ENCODE results near the gene CELA3A. TPM values are rescaled to one million over a fixed set of nuclear protein-coding genes. Genes with fewer than 3 reads are reported as not detected.
"Not testable (repeated sequence)": the region's sequence is repeated elsewhere in the genome, so short reads cannot be mapped to it uniquely, and the experiment has no call there.

The CELA3A gene
- total RNA-seq, 4 donors from 2014 or later = not detected

- H3K36me3 ChIP-seq; H3K27ac ChIP-seq; DNase-seq; intact Hi-C loops (cut with DNase I); H3K4me1 ChIP-seq; H3K27me3 ChIP-seq; H3K4me3 ChIP-seq; H3K9me3 ChIP-seq: not testable (repeated sequence)
- 60 to 64% methylated on average over 6 of the region's 6 CpGs for whole genome bisulfite sequencing, 2 donors
Observed at GRCh38 chr1:21982122-21982521, 19.3 kb upstream of the CELA3A start.

- H3K4me3 ChIP-seq; intact Hi-C loops (cut with DNase I); DNase-seq; H3K27ac ChIP-seq; H3K9me3 ChIP-seq; H3K36me3 ChIP-seq; H3K4me1 ChIP-seq; H3K27me3 ChIP-seq: not testable (repeated sequence)
- 57 to 58% methylated on average over 2 to 3 of the region's 15 CpGs for WGBS, 2 donors
Observed at GRCh38 chr1:21983539-21983938, 17.9 kb upstream of the CELA3A start.

- no CpG with 5 or more reads among the region's 5 CpGs for WGBS, 2 donors
- intact Hi-C loops (cut with DNase I); H3K4me3 ChIP-seq: not testable (repeated sequence)
Observed at GRCh38 chr1:21985893-21986292, 15.6 kb upstream of the CELA3A start.

GRCh38 chr1:21986386-21986785 lies 15.1 kb upstream of the CELA3A start:
- H3K4me3 ChIP-seq; H3K27ac ChIP-seq; H3K4me1 ChIP-seq; H3K27me3 ChIP-seq; H3K36me3 ChIP-seq; H3K9me3 ChIP-seq; intact Hi-C loops (cut with DNase I); DNase-seq: not testable (repeated sequence)
- 68 to 96% methylated on average over 4 of the region's 12 CpGs for WGBS, 2 donors

More at GRCh38 chr1:21985893-21986292, 15.6 kb upstream of the CELA3A start:
- not testable (repeated sequence) for H3K4me1 ChIP-seq, H3K27ac ChIP-seq, H3K9me3 ChIP-seq, H3K36me3 ChIP-seq, DNase-seq, H3K27me3 ChIP-seq

- intact Hi-C loops (cut with DNase I); H3K36me3 ChIP-seq; H3K9me3 ChIP-seq; H3K4me3 ChIP-seq; DNase-seq; H3K4me1 ChIP-seq; H3K27me3 ChIP-seq: not testable (repeated sequence)
- WGBS, 2 donors = 41 to 69% methylated on average over 3 of the region's 5 CpGs
- peak overlapping the region in 1 of 4 donors; percentile 33 for H3K27ac ChIP-seq
Observed at GRCh38 chr1:21989672-21990393, 11.6 kb upstream of the CELA3A start.

GRCh38 chr1:21992186-21992585 lies 9.3 kb upstream of the CELA3A start:
- H3K9me3 ChIP-seq; H3K36me3 ChIP-seq; DNase-seq; intact Hi-C loops (cut with DNase I); H3K4me3 ChIP-seq; H3K27ac ChIP-seq; H3K4me1 ChIP-seq; H3K27me3 ChIP-seq: not testable (repeated sequence)
- 80 to 81% methylated on average over 1 to 2 of the region's 3 CpGs for WGBS, 2 donors

- DNase-seq; H3K27me3 ChIP-seq; H3K9me3 ChIP-seq; H3K4me1 ChIP-seq; H3K36me3 ChIP-seq; intact Hi-C loops (cut with DNase I); H3K27ac ChIP-seq; H3K4me3 ChIP-seq: not testable (repeated sequence)
- 86 to 92% methylated on average over 3 to 6 of the region's 8 CpGs for WGBS, 2 donors
Observed at GRCh38 chr1:21994716-21995115, 6.7 kb upstream of the CELA3A start.

GRCh38 chr1:21996663-21996970 lies 4.8 kb upstream of the CELA3A start:
- DNase-seq; H3K36me3 ChIP-seq; H3K9me3 ChIP-seq; H3K4me1 ChIP-seq; H3K27ac ChIP-seq; H3K4me3 ChIP-seq; intact Hi-C loops (cut with DNase I); H3K27me3 ChIP-seq: not testable (repeated sequence)
- WGBS, 2 donors = 70 to 77% methylated on average over 2 to 3 of the region's 3 CpGs

GRCh38 chr1:21997891-21998623 lies 3.4 kb upstream of the CELA3A start:
- intact Hi-C loops (cut with DNase I); H3K4me3 ChIP-seq; H3K27me3 ChIP-seq; H3K36me3 ChIP-seq; DNase-seq; H3K4me1 ChIP-seq; H3K9me3 ChIP-seq; H3K27ac ChIP-seq: not testable (repeated sequence)
- 62 to 74% methylated on average over 6 to 8 of the region's 9 CpGs for WGBS, 2 donors

GRCh38 chr1:21998624-21999294 lies 2.7 kb upstream of the CELA3A start:
- not testable (repeated sequence) for H3K36me3 ChIP-seq, H3K27ac ChIP-seq, DNase-seq

GRCh38 chr1:21999645-22000044 lies 1.8 kb upstream of the CELA3A start:
- H3K4me3 ChIP-seq; H3K9me3 ChIP-seq; intact Hi-C loops (cut with DNase I); H3K27ac ChIP-seq; DNase-seq; H3K27me3 ChIP-seq; H3K36me3 ChIP-seq; H3K4me1 ChIP-seq: not testable (repeated sequence)
- WGBS, 2 donors = 39 to 49% methylated on average over 5 of the region's 7 CpGs

More at GRCh38 chr1:21998624-21999294, 2.7 kb upstream of the CELA3A start:
- H3K4me3 ChIP-seq; H3K27me3 ChIP-seq; H3K4me1 ChIP-seq; H3K9me3 ChIP-seq; intact Hi-C loops (cut with DNase I): not testable (repeated sequence)
- WGBS, 2 donors = 76 to 78% methylated on average over 5 to 7 of the region's 15 CpGs

GRCh38 chr1:22002461-22002860 lies 1.0 kb downstream of the CELA3A start:
- 14 to 67% methylated on average over 1 of the region's 5 CpGs for WGBS, 2 donors
- intact Hi-C loops (cut with DNase I); H3K36me3 ChIP-seq; H3K27ac ChIP-seq; H3K27me3 ChIP-seq; H3K4me3 ChIP-seq; DNase-seq; H3K9me3 ChIP-seq; H3K4me1 ChIP-seq: not testable (repeated sequence)

GRCh38 chr1:22002875-22003274 lies 1.4 kb downstream of the CELA3A start:
- H3K36me3 ChIP-seq; H3K27me3 ChIP-seq; DNase-seq; H3K4me3 ChIP-seq; intact Hi-C loops (cut with DNase I); H3K4me1 ChIP-seq; H3K27ac ChIP-seq; H3K9me3 ChIP-seq: not testable (repeated sequence)
- WGBS, 2 donors = 76 to 85% methylated on average over 4 to 8 of the region's 8 CpGs

Data from esophagus squamous epithelium (tissue), 5 donors.